ENCODE data around the gene MEP1B. TPM values are rescaled to one million over a fixed set of nuclear protein-coding genes. Genes with fewer than 3 reads are reported as not detected.
A peak's percentile ranks its signal among the peaks of the same experiment; 100 is the strongest.
"Not testable (repeated sequence)": the region's sequence is repeated elsewhere in the genome, so short reads cannot be mapped to it uniquely, and the experiment has no call there.

The MEP1B gene
- total RNA-seq (2014; rRNA removed; shearing (Covaris generic)): not detected in 2 replicates

GRCh38 chr18:32189790-32190189 is at the start of gene MEP1B:
TSS of gene MEP1B (plus strand) at chr18:32190039. CDS start at chr18:32190071, 32 bp downstream.
- no peak for DNase-seq
- Histone ChIP-seq H3K4me1 (no peaks in the 10 kb centered on the region), H3K27ac (no peak within 1 kb of the TSS), H3K27me3 (no peaks in the 10 kb centered on the region), H3K4me3 (no peak within 1 kb of the TSS), H3K36me3 (no peaks in the 10 kb centered on the region), H3K9me3 (replicated peaks) (no peaks in the 10 kb centered on the region)

- Histone ChIP-seq H3K27me3 (no peaks in the 10 kb centered on the region), H3K4me3 (no peak overlapping the region), H3K36me3 (no peaks in the 10 kb centered on the region), H3K27ac (no peak overlapping the region), H3K4me1 (no peaks in the 10 kb centered on the region), H3K9me3 (replicated peaks) (no peaks in the 10 kb centered on the region)
- DNase-seq: no peak
Observed at GRCh38 chr18:32148185-32148870, 41.5 kb upstream of the MEP1B start.

- Histone ChIP-seq H3K27me3 (no peaks in the 10 kb centered on the region), H3K9me3 (replicated peaks) (no peaks in the 10 kb centered on the region), H3K27ac (no peak overlapping the region), H3K4me1 (no peaks in the 10 kb centered on the region), H3K4me3 (no peak overlapping the region), H3K36me3 (no peaks in the 10 kb centered on the region)
- DNase-seq: no peak
Observed at GRCh38 chr18:32152705-32153448, 37.0 kb upstream of the MEP1B start.

GRCh38 chr18:32156855-32157254 is 33.0 kb upstream of the MEP1B start:
- DNase-seq: no peak
- no peaks in the 10 kb centered on the region for H3K9me3 ChIP-seq (replicated peaks)
- H3K4me1 ChIP-seq: no peaks in the 10 kb centered on the region
- H3K27ac ChIP-seq: no peak overlapping the region
- H3K4me3 ChIP-seq: no peak overlapping the region
- no peaks in the 10 kb centered on the region for H3K27me3 ChIP-seq
- H3K36me3 ChIP-seq: no peaks in the 10 kb centered on the region

GRCh38 chr18:32157580-32157979 is 32.3 kb upstream of the MEP1B start:
- Histone ChIP-seq H3K27me3 (no peaks in the 10 kb centered on the region), H3K27ac (no peak overlapping the region), H3K4me3 (no peak overlapping the region), H3K36me3 (no peaks in the 10 kb centered on the region), H3K4me1 (no peaks in the 10 kb centered on the region), H3K9me3 (replicated peaks) (no peaks in the 10 kb centered on the region)
- no peak for DNase-seq

- Histone ChIP-seq H3K27me3 (no peaks in the 10 kb centered on the region), H3K9me3 (replicated peaks) (no peaks in the 10 kb centered on the region), H3K27ac (no peak overlapping the region), H3K4me1 (no peaks in the 10 kb centered on the region), H3K4me3 (no peak overlapping the region), H3K36me3 (no peaks in the 10 kb centered on the region)
- DNase-seq: peak; percentile 57 to 82
Observed at GRCh38 chr18:32158108-32158624, 31.7 kb upstream of the MEP1B start.

- not testable (repeated sequence) for H3K27me3 ChIP-seq; H3K9me3 ChIP-seq (replicated peaks); H3K4me3 ChIP-seq; H3K36me3 ChIP-seq; H3K4me1 ChIP-seq; H3K27ac ChIP-seq; DNase-seq
Observed at GRCh38 chr18:32158631-32159030, 31.2 kb upstream of the MEP1B start.

- Histone ChIP-seq H3K27ac (no peak overlapping the region), H3K4me3 (no peak overlapping the region), H3K4me1 (no peaks in the 10 kb centered on the region), H3K9me3 (replicated peaks) (no peaks in the 10 kb centered on the region), H3K36me3 (no peaks in the 10 kb centered on the region), H3K27me3 (no peaks in the 10 kb centered on the region)
- DNase-seq: no peak
Observed at GRCh38 chr18:32160547-32160946, 29.3 kb upstream of the MEP1B start.

- Histone ChIP-seq H3K27me3 (no peaks in the 10 kb centered on the region), H3K4me3 (no peak overlapping the region), H3K27ac (no peak overlapping the region), H3K9me3 (replicated peaks) (no peaks in the 10 kb centered on the region), H3K36me3 (no peaks in the 10 kb centered on the region), H3K4me1 (no peaks in the 10 kb centered on the region)
- no peak for DNase-seq
Observed at GRCh38 chr18:32167980-32168730, 21.7 kb upstream of the MEP1B start.

GRCh38 chr18:32173654-32174053 is 16.2 kb upstream of the MEP1B start:
- H3K9me3 ChIP-seq (replicated peaks): no peaks in the 10 kb centered on the region
- no peak overlapping the region for H3K4me3 ChIP-seq
- H3K27ac ChIP-seq: no peak overlapping the region
- peaks cover 8% of the 10 kb centered on the region; the same call in 1 of the 2 replicates for H3K4me1 ChIP-seq
- no peaks in the 10 kb centered on the region for H3K27me3 ChIP-seq
- no peak for DNase-seq
- no peaks in the 10 kb centered on the region for H3K36me3 ChIP-seq

GRCh38 chr18:32174719-32175118 is 15.1 kb upstream of the MEP1B start:
- H3K27me3 ChIP-seq: no peaks in the 10 kb centered on the region
- H3K27ac ChIP-seq: no peak overlapping the region
- peaks cover 8% of the 10 kb centered on the region; the same call in 1 of the 2 replicates for H3K4me1 ChIP-seq
- H3K36me3 ChIP-seq: no peaks in the 10 kb centered on the region
- H3K9me3 ChIP-seq (replicated peaks): no peaks in the 10 kb centered on the region
- no peak for DNase-seq
- H3K4me3 ChIP-seq: no peak overlapping the region

GRCh38 chr18:32175265-32175664 is 14.6 kb upstream of the MEP1B start:
- Histone ChIP-seq H3K4me1 (peaks cover 8% of the 10 kb centered on the region; the same call in 1 of the 2 replicates), H3K36me3 (no peaks in the 10 kb centered on the region), H3K27me3 (no peaks in the 10 kb centered on the region), H3K4me3 (no peak overlapping the region), H3K9me3 (replicated peaks) (no peaks in the 10 kb centered on the region), H3K27ac (no peak overlapping the region)
- no peak for DNase-seq

GRCh38 chr18:32176745-32177144 is 13.1 kb upstream of the MEP1B start:
- not testable (repeated sequence) for H3K4me1 ChIP-seq; DNase-seq; H3K36me3 ChIP-seq; H3K27me3 ChIP-seq; H3K4me3 ChIP-seq; H3K9me3 ChIP-seq (replicated peaks); H3K27ac ChIP-seq

GRCh38 chr18:32177530-32177929 is 12.3 kb upstream of the MEP1B start:
- Histone ChIP-seq H3K4me3 (no peak overlapping the region), H3K9me3 (replicated peaks) (no peaks in the 10 kb centered on the region), H3K27ac (peak overlapping the region; percentile 36; the same call in 1 of the 2 replicates), H3K27me3 (no peaks in the 10 kb centered on the region), H3K4me1 (peaks cover 8% of the 10 kb centered on the region; the same call in 1 of the 2 replicates), H3K36me3 (no peaks in the 10 kb centered on the region)
- DNase-seq: peak; percentile 24 to 53

- Histone ChIP-seq H3K4me3 (no peak overlapping the region), H3K27ac (no peak overlapping the region), H3K36me3 (no peaks in the 10 kb centered on the region), H3K4me1 (no peaks in the 10 kb centered on the region), H3K27me3 (no peaks in the 10 kb centered on the region), H3K9me3 (replicated peaks) (no peaks in the 10 kb centered on the region)
- DNase-seq: no peak
Observed at GRCh38 chr18:32183503-32183902, 6.3 kb upstream of the MEP1B start.
